K562 (cell line): ENCODE data around the gene DDX39A. TPM values are rescaled to one million over a fixed set of nuclear protein-coding genes. Genes with fewer than 3 reads are reported as not detected.

ENCODE experiments used
- ETV1 ChIP-seq: fragments of 450-650 bp; conservative IDR thresholded peaks from 2 replicates; pipeline ENCODE4 v1.6.1; 2016; ENCODE audit warnings: missing genetic modification characterization, control low read depth, low read depth, missing compliant biosample characterization
- FOXM1 ChIP-seq, 2 experiments: fragments of 450-650 bp in 1 of 2; sonication (generic) in 1 of 2; formaldehyde crosslinking in 1 of 2; IDR thresholded peaks; 2 replicates each; pipeline versions ENCODE4 v1.6.1 to v1.9.0; 2017 to 2022; ENCODE audit warnings: low read depth in 2 of 2, mild to moderate bottlenecking in 2 of 2, missing genetic modification reagents in 1 of 2, moderate library complexity in 1 of 2
- JUN ChIP-seq, 2 experiments: sonication (generic) in 1 of 2; formaldehyde crosslinking in 1 of 2; IDR thresholded peaks; 2 replicates each; pipeline versions ENCODE4 v1.6.1 to v1.8.0; 2012 to 2022; ENCODE audit warnings: borderline replicate concordance in 2 of 2, mild to moderate bottlenecking in 2 of 2, improper control_type of control experiment in 1 of 2, low read depth in 1 of 2, low read length in 1 of 2, missing genetic modification reagents in 1 of 2
- KAT8 ChIP-seq: fragments of 450-650 bp; IDR thresholded peaks from 2 replicates; pipeline ENCODE4 v1.6.1; 2016; ENCODE audit warnings: low read depth, mild to moderate bottlenecking
- PHB2 ChIP-seq: fragments of 450-650 bp; IDR thresholded peaks from 2 replicates; pipeline ENCODE4 v1.6.1; 2017; ENCODE audit warnings: low read depth
- PKNOX1 ChIP-seq: fragments of 450-650 bp; IDR thresholded peaks from 2 replicates; pipeline ENCODE4 v1.6.1; 2016
- SP1 ChIP-seq: sonication (generic); formaldehyde crosslinking; IDR thresholded peaks from 2 replicates; pipeline ENCODE4 v1.8.1; 2022; ENCODE audit warnings: mild to moderate bottlenecking, missing genetic modification reagents
- TAL1 ChIP-seq: fragments of 450-650 bp; IDR thresholded peaks from 2 replicates; pipeline ENCODE4 v1.6.1; 2016; ENCODE audit warnings: mild to moderate bottlenecking
- TBP ChIP-seq: optimal IDR thresholded peaks from 2 replicates; pipeline ENCODE3; 2011; ENCODE audit warnings: low read depth, low read length, improper control_type of control experiment
- ZC3H4 ChIP-seq: sonication (generic); formaldehyde crosslinking; IDR thresholded peaks from 2 replicates; pipeline ENCODE4 v1.9.0; 2021; ENCODE audit warnings: missing genetic modification reagents, borderline replicate concordance
- ZFPM2 ChIP-seq: fragments of 250-450 bp; sonication (Bioruptor Pico); IDR thresholded peaks from 2 replicates; pipeline ENCODE4 v1.5.1; 2022; ENCODE audit warnings: mild to moderate bottlenecking
- ZNF282 ChIP-seq: sonication (generic); formaldehyde crosslinking; IDR thresholded peaks from 2 replicates; pipeline ENCODE4 v1.8.1; 2023; ENCODE audit warnings: missing genetic modification reagents
- ZNF395 ChIP-seq: fragments of 200-800 bp; sonication (Bioruptor generic); IDR thresholded peaks from 2 replicates; pipeline ENCODE4 v1.6.1; 2017; ENCODE audit warnings: missing genetic modification characterization, missing compliant biosample characterization
- ZNF764 ChIP-seq: fragments of 250-450 bp; sonication (Bioruptor Pico); IDR thresholded peaks from 2 replicates; pipeline ENCODE4 v1.4.0; 2020; ENCODE audit warnings: low read depth, mild to moderate bottlenecking, moderate library complexity
- ZSCAN29 ChIP-seq: fragments of 450-650 bp; IDR thresholded peaks from 2 replicates; pipeline ENCODE4 v1.6.1; 2017
- polyA plus RNA-seq, 8 experiments: library from polyadenylated mRNA; depleted of rRNA in 4 of 8; stranded (reverse) in 5 of 8; unstranded in 3 of 8; fragments of >200 nt; fragmentation: Nextera tagmentation in 2 of 8; fragmentation: Illumina TruSeq in 1 of 8; extraction: Ambion mirVana in 2 of 8; extraction: Trizol in 1 of 8; gene quantifications; 2 replicates each; pipeline versions ENCODE4 v1.2.1 to v1.2.3, GENCODE V29; 2011 to 2014; ENCODE audit warnings: inconsistent platforms in 1 of 8, missing spikeins in 1 of 8
- total RNA-seq, 7 experiments: library from RNA; depleted of rRNA in 6 of 7; stranded (reverse); fragments of >200 nt in 6 of 7; fragmentation: Illumina TruSeq in 2 of 7; extraction: Trizol in 2 of 7; gene quantifications; 2 replicates each; pipeline versions ENCODE4 v1.2.1 to v1.2.3, GENCODE V29; 2011 to 2021; ENCODE audit warnings: low replicate concordance in 1 of 7
- TF ChIP-seq, protein P1 (sequence below), 2 experiments: IDR thresholded peaks; 2 replicates each; pipeline ENCODE4 v1.6.1; 2012; ENCODE audit warnings: improper control_type of control experiment in 2 of 2, low read depth in 2 of 2, low read length in 2 of 2, borderline replicate concordance in 1 of 2
- TF ChIP-seq, protein P2 (sequence below): IDR thresholded peaks from 2 replicates; pipeline ENCODE4 v1.6.1; 2011; ENCODE audit warnings: borderline replicate concordance, low read depth, mild to moderate bottlenecking, moderate library complexity, low read length; ENCODE audit not compliant: insufficient read depth, poor library complexity, severe bottlenecking
- TF ChIP-seq, protein P3 (sequence below), 2 experiments: fragments of 450-650 bp in 1 of 2; sonication (generic) in 1 of 2; formaldehyde crosslinking; conservative IDR thresholded peaks; 2 replicates each; pipeline versions ENCODE4 v1.4.0 to v1.8.1; 2020 to 2022; ENCODE audit warnings: mild to moderate bottlenecking in 1 of 2, missing genetic modification reagents in 1 of 2

DDX39A gene
- total and polyA plus RNA-seq, 9 of the 15 experiments (the other 6 are each of a cell fraction or from before 2014, with no cell fraction given): 90.3 to 250 (median 188) TPM

DNA sequence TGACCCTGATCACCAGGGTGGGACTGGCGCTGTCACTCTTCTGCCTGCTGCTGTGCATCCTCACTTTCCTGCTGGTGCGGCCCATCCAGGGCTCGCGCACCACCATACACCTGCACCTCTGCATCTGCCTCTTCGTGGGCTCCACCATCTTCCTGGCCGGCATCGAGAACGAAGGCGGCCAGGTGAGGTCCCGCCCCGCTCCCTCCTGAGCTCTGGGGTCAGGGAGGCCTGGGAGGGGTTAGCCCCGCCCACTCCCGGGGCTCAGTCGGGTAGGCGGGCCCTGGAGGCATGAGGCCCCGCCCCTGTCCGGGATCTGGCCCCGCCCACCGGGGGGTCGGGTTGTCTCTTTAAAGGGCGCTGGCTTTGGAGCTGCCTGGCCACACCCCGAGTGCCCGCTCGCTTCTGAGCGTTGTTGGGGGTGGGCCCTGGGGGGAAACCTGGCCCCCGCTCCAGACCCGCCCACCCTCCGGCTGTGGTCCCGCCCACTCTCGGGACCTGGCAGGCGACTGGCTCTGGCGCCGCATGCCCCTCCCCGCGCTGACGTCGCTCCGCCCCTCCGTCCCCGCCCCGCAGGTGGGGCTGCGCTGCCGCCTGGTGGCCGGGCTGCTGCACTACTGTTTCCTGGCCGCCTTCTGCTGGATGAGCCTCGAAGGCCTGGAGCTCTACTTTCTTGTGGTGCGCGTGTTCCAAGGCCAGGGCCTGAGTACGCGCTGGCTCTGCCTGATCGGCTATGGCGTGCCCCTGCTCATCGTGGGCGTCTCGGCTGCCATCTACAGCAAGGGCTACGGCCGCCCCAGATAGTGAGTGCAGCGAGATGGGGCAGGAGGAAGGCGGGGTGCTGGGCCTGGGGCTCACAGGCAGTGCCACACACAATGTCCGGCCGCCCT is 13.1 kb downstream of the DDX39A start (continued):
- TF ChIP-seq SP1 (CRISPR knock-in tag) (peak; percentile 99), KAT8 (no peak), ETV1 (no peak), ZSCAN29 (no peak), PHB2 (no peak), TBP (peak; percentile 23), ZFPM2 (no peak), TAL1 (no peak), FOXM1 (IDR thresholded peaks at IDR 0.05; ENCODE audit: low read depth) (no peak), FOXM1 (CRISPR knock-in tag; IDR thresholded peaks at IDR 0.05; ENCODE audit: low read depth) (peak; percentile 73; the same call in 1 of the 2 replicates), JUN (IDR thresholded peaks at IDR 0.05; ENCODE audit: borderline replicate concordance, low read depth, low read length) (no peak), JUN (CRISPR knock-in tag; IDR thresholded peaks at IDR 0.05; ENCODE audit: borderline replicate concordance) (no peak), ZC3H4 (CRISPR knock-in tag) (no peak), ZNF282 (CRISPR knock-in tag) (no peak; the same call in 1 of the 2 replicates), PKNOX1 (peak; percentile 64), ZNF395 (CRISPR knock-in tag) (no peak), ZNF764 (CRISPR knock-in tag) (no peak)
- TF ChIP-seq, protein P1, sequence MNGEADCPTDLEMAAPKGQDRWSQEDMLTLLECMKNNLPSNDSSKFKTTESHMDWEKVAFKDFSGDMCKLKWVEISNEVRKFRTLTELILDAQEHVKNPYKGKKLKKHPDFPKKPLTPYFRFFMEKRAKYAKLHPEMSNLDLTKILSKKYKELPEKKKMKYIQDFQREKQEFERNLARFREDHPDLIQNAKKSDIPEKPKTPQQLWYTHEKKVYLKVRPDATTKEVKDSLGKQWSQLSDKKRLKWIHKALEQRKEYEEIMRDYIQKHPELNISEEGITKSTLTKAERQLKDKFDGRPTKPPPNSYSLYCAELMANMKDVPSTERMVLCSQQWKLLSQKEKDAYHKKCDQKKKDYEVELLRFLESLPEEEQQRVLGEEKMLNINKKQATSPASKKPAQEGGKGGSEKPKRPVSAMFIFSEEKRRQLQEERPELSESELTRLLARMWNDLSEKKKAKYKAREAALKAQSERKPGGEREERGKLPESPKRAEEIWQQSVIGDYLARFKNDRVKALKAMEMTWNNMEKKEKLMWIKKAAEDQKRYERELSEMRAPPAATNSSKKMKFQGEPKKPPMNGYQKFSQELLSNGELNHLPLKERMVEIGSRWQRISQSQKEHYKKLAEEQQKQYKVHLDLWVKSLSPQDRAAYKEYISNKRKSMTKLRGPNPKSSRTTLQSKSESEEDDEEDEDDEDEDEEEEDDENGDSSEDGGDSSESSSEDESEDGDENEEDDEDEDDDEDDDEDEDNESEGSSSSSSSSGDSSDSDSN (IDR thresholded peaks at IDR 0.05; ENCODE audit: borderline replicate concordance in 1 of 2, low read depth in 2 of 2, low read length in 2 of 2): no peak
- TF ChIP-seq, protein P2, sequence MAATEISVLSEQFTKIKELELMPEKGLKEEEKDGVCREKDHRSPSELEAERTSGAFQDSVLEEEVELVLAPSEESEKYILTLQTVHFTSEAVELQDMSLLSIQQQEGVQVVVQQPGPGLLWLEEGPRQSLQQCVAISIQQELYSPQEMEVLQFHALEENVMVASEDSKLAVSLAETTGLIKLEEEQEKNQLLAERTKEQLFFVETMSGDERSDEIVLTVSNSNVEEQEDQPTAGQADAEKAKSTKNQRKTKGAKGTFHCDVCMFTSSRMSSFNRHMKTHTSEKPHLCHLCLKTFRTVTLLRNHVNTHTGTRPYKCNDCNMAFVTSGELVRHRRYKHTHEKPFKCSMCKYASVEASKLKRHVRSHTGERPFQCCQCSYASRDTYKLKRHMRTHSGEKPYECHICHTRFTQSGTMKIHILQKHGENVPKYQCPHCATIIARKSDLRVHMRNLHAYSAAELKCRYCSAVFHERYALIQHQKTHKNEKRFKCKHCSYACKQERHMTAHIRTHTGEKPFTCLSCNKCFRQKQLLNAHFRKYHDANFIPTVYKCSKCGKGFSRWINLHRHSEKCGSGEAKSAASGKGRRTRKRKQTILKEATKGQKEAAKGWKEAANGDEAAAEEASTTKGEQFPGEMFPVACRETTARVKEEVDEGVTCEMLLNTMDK: peak; percentile 85
- TF ChIP-seq, protein P3, sequence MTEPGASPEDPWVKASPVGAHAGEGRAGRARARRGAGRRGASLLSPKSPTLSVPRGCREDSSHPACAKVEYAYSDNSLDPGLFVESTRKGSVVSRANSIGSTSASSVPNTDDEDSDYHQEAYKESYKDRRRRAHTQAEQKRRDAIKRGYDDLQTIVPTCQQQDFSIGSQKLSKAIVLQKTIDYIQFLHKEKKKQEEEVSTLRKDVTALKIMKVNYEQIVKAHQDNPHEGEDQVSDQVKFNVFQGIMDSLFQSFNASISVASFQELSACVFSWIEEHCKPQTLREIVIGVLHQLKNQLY (CRISPR knock-in tag; conservative IDR thresholded peaks at IDR 0.05): 0 out of 4 replicates have a peak, but pooled peaks of 1 of the 2 experiments have one; percentile 42
